ENCODE data around the gene SPTBN5.

GRCh38 chr15:41849204-41849603 lies 44.6 kb downstream of the SPTBN5 start:
- TF ChIP-seq ELF1 (IDR thresholded peaks at IDR 0.05; ENCODE audit: borderline replicate concordance, low read depth) (no peak), CTCF (IDR thresholded peaks at IDR 0.05 in 2 of 3, conservative IDR thresholded peaks at IDR 0.05 in 1 of 3; ENCODE audit: borderline replicate concordance in 1 of 3, insufficient read depth in 1 of 3, low read depth in 2 of 3, low read length in 2 of 3) (no peak), RAD21 (IDR thresholded peaks at IDR 0.05; ENCODE audit: low read depth) (no peak), EZH2 (IDR thresholded peaks at IDR 0.05) (no peak), FOSL1 (IDR thresholded peaks at IDR 0.05; ENCODE audit: low read depth) (no peak), REST (IDR thresholded peaks at IDR 0.05; ENCODE audit: low read depth) (no peak), POLR2A (IDR thresholded peaks at IDR 0.05; ENCODE audit: borderline replicate concordance, extremely low read depth, insufficient read depth, insufficient read length) (no peak), POLR2AphosphoS5 (IDR thresholded peaks at IDR 0.05; ENCODE audit: low read depth, low read length) (no peak), ZNF274 (IDR thresholded peaks at IDR 0.05; ENCODE audit: low read depth, low read length) (no peak), SRF (IDR thresholded peaks at IDR 0.05; ENCODE audit: low read depth) (no peak)

All from HCT116 (cell line).